Measurements from ENCODE around the gene NDUFS6.

NDUFS6 gene

GRCh38 chr5:1801222-1801966, at the start of gene NDUFS6:
Gene NDUFS6, plus strand, starts transcription at chr5:1801407. Its CDS starts 11 bp downstream, at chr5:1801418.
- DNase-seq, result peak; percentile 72

- no peak for DNase-seq
These were observed 49.1 kb upstream of the NDUFS6 start for GRCh38 chr5:1751864-1752822.

DNA sequence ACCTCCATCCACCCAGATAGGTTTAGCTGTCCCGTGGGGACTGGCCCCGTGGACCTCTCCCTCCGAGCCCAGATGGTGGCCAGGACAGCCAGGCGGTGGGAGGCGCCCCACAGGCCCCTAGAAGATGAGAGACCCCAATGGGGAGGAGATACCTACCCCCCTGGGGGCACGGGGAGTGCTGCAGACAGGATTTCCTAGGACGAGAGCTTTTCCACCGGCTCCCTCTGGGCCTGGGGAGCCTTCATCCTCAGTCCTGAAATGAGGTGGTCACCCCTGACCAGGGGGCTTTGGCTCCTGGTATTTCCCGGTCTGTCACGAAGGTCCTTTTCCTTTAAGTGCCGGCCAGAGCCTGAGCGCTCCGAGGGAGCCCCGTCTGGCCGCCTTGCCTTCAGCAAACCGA, 48.3 kb upstream of the NDUFS6 start:
- no peak for DNase-seq

DNA sequence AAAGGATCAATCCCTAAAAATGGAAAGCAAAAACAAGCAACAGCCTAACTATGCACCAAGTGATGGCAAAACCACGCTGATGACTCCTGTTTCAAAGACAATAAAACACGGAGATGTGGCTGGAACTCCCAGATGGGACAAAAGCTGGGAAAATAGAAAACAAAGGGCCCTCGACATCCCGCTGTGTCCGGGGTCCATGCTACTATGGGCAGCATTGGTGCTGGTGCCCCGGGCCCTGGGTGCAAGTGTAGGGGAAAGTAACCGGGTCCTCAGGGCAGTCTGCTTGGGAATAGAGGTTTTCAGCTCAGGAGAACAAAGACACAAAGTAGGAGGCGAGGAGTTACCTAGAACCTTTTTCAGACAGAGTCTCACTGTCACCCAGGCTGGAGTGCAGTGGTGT, 47.7 kb upstream of the NDUFS6 start:
- DNase-seq, result no peak

DNA sequence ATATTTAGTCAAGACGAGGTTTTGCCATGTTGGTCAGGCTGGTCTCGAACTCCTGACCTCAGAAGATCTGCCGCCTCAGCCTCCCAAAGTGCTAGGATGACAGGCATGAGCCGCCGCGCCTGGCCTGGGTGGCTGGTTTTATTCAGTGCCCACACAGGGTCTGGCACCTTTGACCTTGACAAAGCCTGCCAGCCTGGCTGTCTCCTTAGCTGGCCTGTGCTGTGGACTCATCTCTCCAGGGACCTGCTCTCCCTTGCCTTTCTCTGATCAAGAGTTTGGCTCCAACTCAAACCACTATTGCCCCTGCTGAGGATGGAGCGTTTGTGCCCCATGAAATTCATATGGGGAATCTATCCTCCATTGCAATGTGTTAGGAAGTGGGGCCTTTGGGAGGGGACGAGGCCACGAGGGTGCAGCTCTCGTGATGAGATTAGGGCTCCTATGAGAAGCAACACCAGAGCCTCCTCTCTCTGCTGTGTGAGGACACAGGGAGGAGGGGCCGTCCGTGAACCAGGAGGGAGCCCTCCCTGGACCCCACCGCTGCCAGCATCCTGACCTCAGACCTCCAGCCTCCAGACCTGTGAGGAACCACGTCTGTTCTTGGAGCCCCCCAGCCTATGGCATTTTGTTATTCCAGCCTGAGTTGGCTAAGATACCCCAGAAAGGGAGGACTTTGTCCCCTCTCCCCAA, 46.5 kb upstream of the NDUFS6 start:
- DNase-seq, result no peak

DNA sequence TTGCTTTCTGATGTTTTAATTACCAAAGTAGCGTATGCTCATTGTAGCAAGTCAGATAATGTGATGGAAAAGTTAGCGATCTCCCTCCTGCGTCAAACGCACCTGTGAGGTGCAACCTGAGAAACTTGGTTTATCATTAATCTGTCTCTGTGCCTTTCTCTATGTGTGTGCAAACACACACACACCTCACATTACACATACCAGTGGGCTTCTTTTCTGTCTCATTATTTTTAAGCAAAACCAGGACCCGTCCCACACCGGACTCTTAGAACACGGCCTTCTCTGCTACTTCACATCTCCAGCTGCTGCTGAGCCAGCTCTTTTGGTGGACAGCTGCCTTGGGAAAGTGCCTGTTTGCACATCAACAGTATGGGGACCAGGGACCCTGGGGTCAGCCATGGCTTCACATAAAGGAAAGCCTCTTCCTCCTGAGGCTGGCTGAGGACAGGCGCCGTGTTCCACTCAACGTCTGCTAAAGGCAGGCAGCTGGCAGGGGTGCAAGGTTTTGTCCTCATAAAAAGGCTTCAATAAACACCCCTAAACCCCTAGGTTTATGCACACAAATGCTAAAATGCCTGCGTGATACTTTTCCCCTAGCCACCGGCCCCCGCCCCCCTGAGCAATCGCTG, 45.8 kb upstream of the NDUFS6 start:
- no peak for DNase-seq

DNA sequence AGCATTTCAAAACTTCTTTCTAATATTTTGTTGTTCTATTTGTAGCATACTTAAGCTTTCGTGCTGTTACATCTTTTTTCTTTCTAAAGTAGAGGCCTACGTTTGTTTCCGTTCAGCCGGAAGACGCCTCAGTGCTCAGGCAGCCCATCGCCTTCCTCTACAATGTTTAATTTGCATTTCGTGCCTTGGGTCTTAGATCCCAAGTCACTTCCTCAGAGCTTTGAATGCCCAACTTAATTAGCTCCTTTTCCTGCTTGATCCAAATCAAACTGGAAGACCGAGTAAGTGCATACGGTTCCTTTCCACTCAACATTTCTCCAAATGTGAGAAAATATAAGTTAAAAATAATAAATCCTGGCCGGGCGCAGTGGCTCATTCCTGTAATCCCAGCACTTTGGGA, 44.7 kb upstream of the NDUFS6 start:
- no peak for DNase-seq

GRCh38 chr5:1757511-1757910, 43.7 kb upstream of the NDUFS6 start:
- no peak for DNase-seq

DNA sequence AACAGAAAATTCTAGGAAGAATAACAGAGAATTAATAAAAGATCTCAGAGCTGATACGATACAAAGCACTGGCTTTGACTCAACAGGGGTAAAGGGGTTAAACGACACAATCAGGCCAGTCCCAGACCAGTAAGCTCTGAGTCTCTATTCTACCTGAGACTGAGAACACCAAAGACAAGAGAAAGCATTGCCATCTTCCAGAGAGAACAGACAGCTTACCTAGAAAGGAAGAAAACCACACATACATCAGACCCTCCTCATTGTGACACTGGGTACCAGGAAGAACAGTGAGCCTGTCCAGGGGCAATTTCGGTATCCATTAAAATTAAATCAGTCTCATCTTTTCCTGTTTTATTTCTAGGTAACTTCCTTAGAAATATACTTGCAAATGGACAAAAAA, 42.6 kb upstream of the NDUFS6 start:
- DNase-seq, result no peak

DNA sequence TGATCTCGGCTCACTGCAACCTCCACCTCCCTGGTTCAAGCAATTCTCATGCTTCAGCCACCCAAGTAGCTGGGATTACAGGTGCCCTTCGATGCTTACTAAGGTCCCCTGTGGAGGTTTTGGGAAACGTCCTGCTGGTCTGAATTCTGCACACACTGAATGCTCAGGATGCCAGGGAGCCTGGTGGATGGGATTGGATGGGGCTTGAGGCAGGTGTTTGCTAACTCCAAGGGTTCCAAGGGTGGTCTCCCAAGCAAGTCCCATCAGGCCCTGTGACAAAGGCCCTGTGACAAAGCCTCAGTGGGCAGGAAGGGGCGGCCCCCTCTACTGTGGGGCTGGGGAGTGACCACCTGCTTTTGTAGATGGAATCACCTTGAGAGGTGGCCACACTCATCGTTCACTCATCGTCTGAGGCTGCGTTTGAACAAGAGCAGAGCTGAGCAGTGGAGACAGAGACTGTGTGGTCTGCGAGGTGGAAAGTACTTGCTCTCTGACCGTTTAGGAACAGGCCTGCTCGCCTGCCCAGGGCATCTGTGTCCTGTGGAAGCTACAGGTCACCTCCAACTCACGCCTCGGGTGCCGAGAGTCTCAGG, 41.7 kb upstream of the NDUFS6 start:
- DNase-seq, result no peak

- no peak for DNase-seq
These were observed 41.0 kb upstream of the NDUFS6 start for GRCh38 chr5:1760231-1760630.

GRCh38 chr5:1760656-1761452, 40.4 kb upstream of the NDUFS6 start:
- no peak for DNase-seq

- no peak for DNase-seq
These were observed 39.8 kb upstream of the NDUFS6 start for GRCh38 chr5:1761453-1761755.

DNA sequence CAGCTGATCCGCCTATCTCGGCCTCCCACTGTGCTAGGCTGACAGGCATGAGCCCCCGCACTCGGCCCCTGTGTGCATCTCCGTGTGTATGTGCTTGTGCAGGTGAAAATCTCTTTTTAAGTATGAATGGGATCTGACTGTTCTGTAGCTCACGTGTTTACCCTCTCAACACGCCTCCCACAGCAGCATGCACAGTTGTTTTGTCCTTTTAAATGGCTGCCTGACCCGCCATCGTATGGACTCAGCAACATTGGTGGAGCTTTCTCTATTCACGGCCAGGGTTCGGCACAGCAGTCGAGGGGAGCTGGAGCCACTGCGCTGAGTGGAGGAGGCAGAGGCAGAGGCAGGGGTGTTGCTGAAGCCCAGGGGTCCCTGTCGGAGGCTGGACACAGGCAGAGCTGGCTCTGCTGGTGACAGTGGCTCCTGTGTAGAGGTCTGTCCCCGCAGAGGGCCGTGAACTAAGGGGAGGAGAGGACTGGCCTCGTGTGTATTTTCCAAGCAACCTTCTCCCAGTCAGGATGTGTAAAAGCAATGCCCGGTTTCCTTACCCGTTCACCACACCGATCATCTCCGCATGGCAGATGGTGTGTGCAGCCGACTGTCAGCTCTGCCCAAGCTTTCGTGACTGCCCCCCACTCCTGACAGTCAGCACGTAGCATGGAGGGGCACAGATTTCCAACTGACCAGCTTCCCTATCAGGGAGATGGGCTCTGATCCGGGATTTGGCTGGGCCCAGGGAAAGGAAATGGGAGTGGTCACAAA, 38.9 kb upstream of the NDUFS6 start:
- DNase-seq, result no peak

DNA sequence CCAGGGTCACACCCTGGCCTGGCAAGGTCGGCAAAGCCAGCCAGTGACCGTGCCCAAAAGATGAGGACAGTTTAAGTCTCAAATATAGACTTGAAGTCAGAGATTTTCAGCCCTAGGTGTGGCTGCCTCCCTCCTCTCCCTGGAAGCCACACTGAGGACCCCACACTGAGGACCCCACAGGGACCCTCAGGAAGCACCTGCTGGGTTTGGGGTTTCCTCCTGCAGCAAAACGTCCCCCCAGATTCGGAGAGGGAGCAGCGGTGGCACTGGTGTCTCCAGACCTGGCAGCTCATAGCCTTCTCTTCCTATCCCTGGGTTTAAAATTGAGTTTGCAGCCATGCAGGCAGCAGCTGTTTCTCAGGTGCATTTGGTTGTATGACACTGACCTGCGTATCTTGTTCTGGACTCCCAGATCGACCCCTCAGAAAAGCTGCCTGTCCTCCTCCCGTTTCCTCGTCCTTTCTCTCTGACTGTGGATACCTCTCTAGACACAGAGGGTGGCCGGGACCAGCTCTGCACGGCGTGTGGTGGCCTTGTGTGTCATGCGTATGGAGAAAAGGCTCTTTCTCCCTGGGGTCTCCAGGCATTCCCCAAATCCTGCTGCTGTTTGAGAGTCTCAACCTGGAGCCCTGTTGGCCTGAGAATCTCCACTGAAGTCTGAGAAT, 38.2 kb upstream of the NDUFS6 start:
- no peak for DNase-seq

DNA sequence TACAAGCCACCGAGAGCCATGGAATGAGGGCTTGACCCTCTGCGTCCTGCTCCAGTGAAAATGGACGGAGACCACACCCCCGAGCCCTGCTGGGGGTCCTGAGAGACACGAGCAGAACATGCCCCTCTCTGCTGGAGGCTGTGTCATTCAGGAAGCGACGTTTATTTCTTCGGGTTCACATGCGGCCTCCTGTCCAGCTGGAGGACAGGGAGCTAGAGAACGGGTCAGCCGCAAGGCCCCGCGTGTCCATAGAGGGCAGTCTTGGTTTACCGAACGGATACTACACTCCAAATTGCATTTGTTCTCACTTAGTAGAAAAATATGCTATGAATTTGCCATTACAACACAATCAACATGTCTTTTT, 37.7 kb upstream of the NDUFS6 start:
- DNase-seq, result no peak

- DNase-seq, result no peak
These were observed 37.1 kb upstream of the NDUFS6 start for GRCh38 chr5:1763960-1764605.

DNA sequence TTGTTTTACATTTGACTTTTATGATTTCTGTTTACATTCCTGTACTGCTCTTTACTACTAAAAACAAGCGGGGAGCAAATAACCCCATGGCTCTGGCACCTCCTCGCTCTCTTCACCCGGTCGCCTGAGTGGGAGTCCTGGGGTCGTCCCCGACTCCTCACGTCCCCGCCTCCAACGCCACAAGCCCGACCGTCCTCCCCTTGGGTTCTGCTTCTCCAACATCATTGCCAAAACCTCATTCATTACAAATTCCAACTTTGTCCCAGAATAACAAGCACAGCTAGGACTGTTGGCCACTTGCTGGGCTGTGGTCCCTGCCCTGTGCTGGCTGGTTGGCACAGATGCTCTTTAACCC, 36.6 kb upstream of the NDUFS6 start:
- no peak for DNase-seq

- DNase-seq, result no peak
These were observed 35.9 kb upstream of the NDUFS6 start for GRCh38 chr5:1765141-1765879.

GRCh38 chr5:1765880-1766235, 35.3 kb upstream of the NDUFS6 start:
- DNase-seq, result no peak
